ENCODE results near the gene CACNA1G. TPM values are rescaled to one million over a fixed set of nuclear protein-coding genes. Genes with fewer than 3 reads are reported as not detected.

The CACNA1G gene
- total and polyA plus RNA-seq, 2 experiments from 2014 or later, result 19.0 to 46.1 TPM

GRCh38 chr17:50596191-50597037, 35.9 kb downstream of the CACNA1G start:
- no peak overlapping the region for H3K27ac ChIP-seq
- peaks cover 31% of the 10 kb centered on the region for H3K4me1 ChIP-seq (ENCODE audit: low read depth)
- no peaks in the 10 kb centered on the region for H3K27me3 ChIP-seq
- TF ChIP-seq CTCF (IDR thresholded peaks at IDR 0.05; ENCODE audit: low read depth, low read length), result peak; percentile 30
- no peak overlapping the region for H3K4me3 ChIP-seq
- no peak for DNase-seq (ENCODE audit: low read depth in 1 of 2, low spot score in 1 of 2)
- no peaks in the 10 kb centered on the region for H3K9me3 ChIP-seq (ENCODE audit: low read depth)
- no peaks in the 10 kb centered on the region for H3K36me3 ChIP-seq

GRCh38 chr17:50598487-50598886, 38.0 kb downstream of the CACNA1G start:
- H3K4me1 ChIP-seq (ENCODE audit: low read depth), result peaks cover 28% of the 10 kb centered on the region
- no peaks in the 10 kb centered on the region for H3K36me3 ChIP-seq
- no peak for DNase-seq (ENCODE audit: low read depth in 1 of 2, low spot score in 1 of 2)
- H3K4me3 ChIP-seq, result no peak overlapping the region
- no peaks in the 10 kb centered on the region for H3K9me3 ChIP-seq (ENCODE audit: low read depth)
- no peak for TF ChIP-seq CTCF (IDR thresholded peaks at IDR 0.05; ENCODE audit: low read depth, low read length)
- no peak overlapping the region for H3K27ac ChIP-seq
- H3K27me3 ChIP-seq, result no peaks in the 10 kb centered on the region

GRCh38 chr17:50599606-50600005, 39.1 kb downstream of the CACNA1G start:
- Histone ChIP-seq H3K27ac (no peak overlapping the region), H3K27me3 (no peaks in the 10 kb centered on the region), H3K4me1 (ENCODE audit: low read depth) (peaks cover 19% of the 10 kb centered on the region), H3K36me3 (no peaks in the 10 kb centered on the region), H3K4me3 (no peak overlapping the region), H3K9me3 (ENCODE audit: low read depth) (no peaks in the 10 kb centered on the region)
- TF ChIP-seq CTCF (IDR thresholded peaks at IDR 0.05; ENCODE audit: low read depth, low read length), result no peak
- DNase-seq (ENCODE audit: low read depth in 1 of 2, low spot score in 1 of 2), result no peak

- DNase-seq (ENCODE audit: low read depth in 1 of 2, low spot score in 1 of 2), result no peak
- no peaks in the 10 kb centered on the region for H3K36me3 ChIP-seq
- no peaks in the 10 kb centered on the region for H3K27me3 ChIP-seq
- H3K9me3 ChIP-seq (ENCODE audit: low read depth), result no peaks in the 10 kb centered on the region
- peaks cover 11% of the 10 kb centered on the region for H3K4me1 ChIP-seq (ENCODE audit: low read depth)
- H3K4me3 ChIP-seq, result no peak overlapping the region
- no peak overlapping the region for H3K27ac ChIP-seq
- no peak for TF ChIP-seq CTCF (IDR thresholded peaks at IDR 0.05; ENCODE audit: low read depth, low read length)
These were observed 41.4 kb downstream of the CACNA1G start for GRCh38 chr17:50601823-50602375.

- TF ChIP-seq CTCF (IDR thresholded peaks at IDR 0.05; ENCODE audit: low read depth, low read length), result no peak
- Histone ChIP-seq H3K27ac (no peak overlapping the region), H3K36me3 (no peaks in the 10 kb centered on the region), H3K27me3 (no peaks in the 10 kb centered on the region), H3K4me1 (ENCODE audit: low read depth) (peaks cover 11% of the 10 kb centered on the region), H3K9me3 (ENCODE audit: low read depth) (no peaks in the 10 kb centered on the region), H3K4me3 (no peak overlapping the region)
- DNase-seq (ENCODE audit: low read depth in 1 of 2, low spot score in 1 of 2), result no peak
These were observed 42.3 kb downstream of the CACNA1G start for GRCh38 chr17:50602836-50603235.

Data from cardiac muscle cell (in vitro differentiated cells and primary cell).